GM23338 (cell line): ENCODE data around the gene MAN1A2. TPM values are rescaled to one million over a fixed set of nuclear protein-coding genes. Genes with fewer than 3 reads are reported as not detected.
A peak's percentile ranks its signal among the peaks of the same experiment; 100 is the strongest.

ENCODE experiments used
- ATAC-seq: fragments of 200-7000 bp; cut with Tn5 transposase; 3 replicates; pipeline ENCODE4 v1.9.1; 2020
- DNase-seq: peaks from one replicate; pipeline ENCODE4 v3.0.0-alpha.2; 2015; ENCODE audit warnings: low spot score
- H2AFZ ChIP-seq: fragments of 200-600 bp; sonication (generic); 2 replicates; pipeline ENCODE4 v1.8.0; 2016; ENCODE audit warnings: antibody characterized with exemption, mild to moderate bottlenecking, moderate library complexity
- H3F3A ChIP-seq: fragments of 200-600 bp; sonication (generic); replicated peaks from 2 replicates; pipeline ENCODE4 v1.8.0; 2017; ENCODE audit warnings: antibody characterized with exemption, mixed run types, low read depth
- H3K27ac ChIP-seq: fragments of 200-600 bp; sonication (generic); 2 replicates; pipeline ENCODE4 v1.6.1; 2016; ENCODE audit warnings: low read depth
- H3K27me3 ChIP-seq: fragments of 200-600 bp; sonication (generic); 2 replicates; pipeline ENCODE4 v1.8.0; 2016; ENCODE audit warnings: mild to moderate bottlenecking, mixed run types, moderate library complexity; ENCODE audit not compliant: insufficient read depth
- H3K36me3 ChIP-seq: fragments of 200-600 bp; sonication (generic); 2 replicates; pipeline ENCODE4 v1.8.0; 2016; ENCODE audit warnings: mild to moderate bottlenecking; ENCODE audit not compliant: insufficient read depth
- H3K4me1 ChIP-seq: fragments of 200-600 bp; sonication (generic); 2 replicates; pipeline ENCODE4 v1.8.0; 2016; ENCODE audit warnings: mild to moderate bottlenecking, moderate library complexity; ENCODE audit not compliant: insufficient read depth
- H3K4me2 ChIP-seq: fragments of 200-600 bp; sonication (generic); 2 replicates; pipeline ENCODE4 v1.7.1; 2017; ENCODE audit warnings: mixed run types
- H3K4me3 ChIP-seq: fragments of 200-600 bp; sonication (generic); 2 replicates; pipeline ENCODE4 v1.6.1; 2016; ENCODE audit warnings: mixed run types
- H3K79me2 ChIP-seq: fragments of 200-600 bp; sonication (generic); replicated peaks from 2 replicates; pipeline ENCODE4 v1.8.0; 2017; ENCODE audit warnings: mild to moderate bottlenecking; ENCODE audit not compliant: insufficient read depth
- H3K9me2 ChIP-seq: fragments of 200-600 bp; sonication (generic); 2 replicates; pipeline ENCODE4 v1.8.0; 2017; ENCODE audit not compliant: insufficient read depth
- H4K20me1 ChIP-seq: fragments of 200-600 bp; sonication (generic); replicated peaks from 2 replicates; pipeline ENCODE4 v1.8.0; 2017; ENCODE audit warnings: mild to moderate bottlenecking; ENCODE audit not compliant: insufficient read depth
- H3K27ac Mint-ChIP-seq: 2 replicates; pipeline ENCODE4 v1.8.0; 2020; ENCODE audit warnings: inconsistent platforms, mild to moderate bottlenecking, moderate library complexity, mixed read lengths
- H3K27me3 Mint-ChIP-seq: 3 replicates; pipeline ENCODE4 v1.8.0; 2022; ENCODE audit warnings: low read depth, mild to moderate bottlenecking, moderate library complexity, mixed read lengths, inconsistent platforms; ENCODE audit not compliant: insufficient read depth, poor library complexity
- H3K36me3 Mint-ChIP-seq: 3 replicates; pipeline ENCODE4 v1.8.0; 2021; ENCODE audit warnings: low read depth, mild to moderate bottlenecking, inconsistent platforms, moderate library complexity, mixed read lengths
- H3K4me1 Mint-ChIP-seq: 3 replicates; pipeline ENCODE4 v1.8.0; 2020; ENCODE audit warnings: mild to moderate bottlenecking, inconsistent platforms, mixed read lengths
- H3K4me3 Mint-ChIP-seq: 3 replicates; pipeline ENCODE4 v1.8.0; 2021; ENCODE audit warnings: moderate library complexity, mild to moderate bottlenecking, inconsistent platforms, mixed read lengths
- H3K9me3 Mint-ChIP-seq: 3 replicates; pipeline ENCODE4 v1.8.0; 2020; ENCODE audit warnings: moderate library complexity, mild to moderate bottlenecking, inconsistent platforms, mixed read lengths
- CREB1 ChIP-seq: fragments of 250-450 bp; sonication (Bioruptor Pico); IDR thresholded peaks from 2 replicates; pipeline ENCODE4 v1.5.0; 2020; ENCODE audit warnings: low read depth, mild to moderate bottlenecking, moderate library complexity
- CTCF ChIP-seq, 2 experiments: fragments of 200-600 bp in 1 of 2; sonication (generic) in 1 of 2; conservative IDR thresholded peaks; 2 replicates each; pipeline versions ENCODE4 v1.5.1 to v1.6.1; 2016 to 2017; ENCODE audit warnings: antibody characterized with exemption in 2 of 2, low read depth in 2 of 2, mild to moderate bottlenecking in 2 of 2, moderate library complexity in 1 of 2
- ETS1 ChIP-seq: IDR thresholded peaks from 2 replicates; pipeline ENCODE4 v1.6.1; 2016; ENCODE audit warnings: antibody characterized with exemption
- EZH2phosphoT487 ChIP-seq: fragments of 200-600 bp; sonication (generic); IDR thresholded peaks from one replicate; pipeline ENCODE4 v1.8.1; 2018; ENCODE audit warnings: antibody characterized with exemption; ENCODE audit not compliant: unreplicated experiment
- NANOG ChIP-seq: IDR thresholded peaks from 2 replicates; pipeline ENCODE4 v1.6.1; 2016; ENCODE audit warnings: antibody characterized with exemption, borderline replicate concordance
- POLR2AphosphoS5 ChIP-seq: IDR thresholded peaks from 2 replicates; pipeline ENCODE4 v1.6.1; 2016; ENCODE audit warnings: antibody characterized with exemption, low read depth
- STAT1 ChIP-seq: IDR thresholded peaks from one replicate; pipeline ENCODE4 v1.6.1; 2016; ENCODE audit warnings: antibody characterized with exemption; ENCODE audit not compliant: unreplicated experiment
- ZNF114 ChIP-seq: fragments of 250-450 bp; sonication (Bioruptor Pico); IDR thresholded peaks from 2 replicates; pipeline ENCODE4 v1.5.0; 2020; ENCODE audit warnings: mild to moderate bottlenecking, moderate library complexity
- ZNF462 ChIP-seq: fragments of 250-450 bp; sonication (Bioruptor Pico); IDR thresholded peaks from 2 replicates; pipeline ENCODE4 v1.5.0; 2020; ENCODE audit warnings: mild to moderate bottlenecking, moderate library complexity
- polyA plus RNA-seq: library from polyadenylated mRNA; unstranded; fragments of >200 nt; fragmentation: Nextera tagmentation; extraction: Ambion mirVana; gene quantifications from 2 replicates; pipeline ENCODE4 v1.2.1, GENCODE V29; 2016
- total RNA-seq: library from RNA; depleted of rRNA; stranded (reverse); fragments of >200 nt; shearing (Covaris generic); gene quantifications from 2 replicates; pipeline ENCODE4 v1.2.3, GENCODE V29; 2014

The MAN1A2 gene
- total and polyA plus RNA-seq, 2 experiments from 2014 or later = 18.6 to 22.2 TPM

- no peak for TF ChIP-seq ETS1
- no peak for TF ChIP-seq CREB1
- no peak for TF ChIP-seq STAT1
- no peak for TF ChIP-seq EZH2phosphoT487
- TF ChIP-seq NANOG = no peak
- H4K20me1 ChIP-seq = no peaks in the 10 kb centered on the region
Measured at GRCh38 chr1:117368116-117369108, 1.2 kb downstream of the MAN1A2 start.

GRCh38 chr1:117370071-117370470 is 2.8 kb downstream of the MAN1A2 start:
- H2AFZ ChIP-seq = no peak overlapping the region
- H3K27ac Mint-ChIP-seq = peak overlapping the region; percentile 45
- DNase-seq (no peak), ATAC-seq (no peak)
- H3K27me3 Mint-ChIP-seq = peaks cover 7% of the 10 kb centered on the region
- H3K4me2 ChIP-seq = peak overlapping the region; percentile 92
- peak overlapping the region; percentile 80 for H3K4me3 Mint-ChIP-seq
- H3K4me1 Mint-ChIP-seq = peaks cover 28% of the 10 kb centered on the region
- no peaks in the 10 kb centered on the region for H3K36me3 ChIP-seq
- peaks cover 28% of the 10 kb centered on the region for H3K27me3 ChIP-seq
- no peaks in the 10 kb centered on the region for H3K36me3 Mint-ChIP-seq
- H3K4me3 ChIP-seq = peak overlapping the region; percentile 80
- no peaks in the 10 kb centered on the region for H3F3A ChIP-seq
- no peaks in the 10 kb centered on the region for H4K20me1 ChIP-seq
- no peaks in the 10 kb centered on the region for H3K9me2 ChIP-seq
- peaks cover 69% of the 10 kb centered on the region for H3K79me2 ChIP-seq
- peaks cover 19% of the 10 kb centered on the region for H3K4me1 ChIP-seq
- H3K27ac ChIP-seq = no peak overlapping the region
- H3K9me3 Mint-ChIP-seq = no peaks in the 10 kb centered on the region; the same call in 2 of the 3 replicates
- TF ChIP-seq EZH2phosphoT487 (no peak), ZNF114 (CRISPR knock-in tag) (no peak), POLR2AphosphoS5 (no peak), ZNF462 (no peak), CTCF (conservative IDR thresholded peaks at IDR 0.05; ENCODE audit: low read depth in 2 of 2) (no peak), NANOG (no peak)

More at GRCh38 chr1:117368116-117369108, 1.2 kb downstream of the MAN1A2 start:
- H3K4me3 ChIP-seq = peak overlapping the region; percentile 80
- Mint-ChIP-seq H3K27me3 (peaks cover 7% of the 10 kb centered on the region), H3K27ac (no peak overlapping the region), H3K4me1 (peaks cover 36% of the 10 kb centered on the region), H3K36me3 (no peaks in the 10 kb centered on the region), H3K9me3 (no peaks in the 10 kb centered on the region; the same call in 2 of the 3 replicates), H3K4me3 (peak overlapping the region; percentile 80)
- H3K9me2 ChIP-seq = no peaks in the 10 kb centered on the region
- no peaks in the 10 kb centered on the region for H3K36me3 ChIP-seq
- H3K79me2 ChIP-seq = peaks cover 53% of the 10 kb centered on the region
- peak; percentile 9; the same call in 1 of the 3 replicates for ATAC-seq
- peaks cover 27% of the 10 kb centered on the region for H3K4me1 ChIP-seq
- peaks cover 30% of the 10 kb centered on the region for H3K27me3 ChIP-seq
- no peak overlapping the region for H2AFZ ChIP-seq
- no peaks in the 10 kb centered on the region for H3F3A ChIP-seq
- H3K4me2 ChIP-seq = peak overlapping the region; percentile 92
- DNase-seq = no peak
- no peak overlapping the region for H3K27ac ChIP-seq
